SK-N-SH (cell line): ENCODE measurements around the gene ORC3. TPM values are rescaled to one million over a fixed set of nuclear protein-coding genes. Genes with fewer than 3 reads are reported as not detected.

Experiments
- CTCF ChIA-PET: fragments of 300-600, 350-600 bp; formaldehyde crosslinking; extraction: SDS; loops from one replicate; lab custom pipeline; 2021; lab: Yijun Ruan, JAX
- POLR2A ChIA-PET: fragments of 350-600 bp; sonication (Branson Sonifier 250); formaldehyde crosslinking; extraction: SDS; loops from one replicate; lab custom pipeline; 2020; ENCODE audit warnings: antibody characterized with exemption, inconsistent platforms; lab: Yijun Ruan, JAX
- DNase-seq: peaks from one replicate; pipeline ENCODE4 v3.0.0; 2012
- H2AFZ ChIP-seq: fragments of 200-600 bp; sonication (generic); 2 replicates; pipeline ENCODE4 v1.8.1; 2016; ENCODE audit warnings: antibody characterized with exemption, mild to moderate bottlenecking, low read depth
- H3F3A ChIP-seq: fragments of 200-600 bp; sonication (generic); replicated peaks from 2 replicates; pipeline ENCODE3; 2016; ENCODE audit warnings: antibody characterized with exemption, mild to moderate bottlenecking; ENCODE audit not compliant: insufficient read depth
- H3K27ac ChIP-seq, 2 experiments: fragments of 200-500 bp in 1 of 2; fragments of 200-600 bp in 1 of 2; sonication (Bioruptor generic) in 1 of 2; sonication (generic), shearing (Covaris generic) in 1 of 2; 2 replicates each; pipeline versions ENCODE4 v1.5.1 to v1.6.1; 2014 to 2016; ENCODE audit warnings: low read depth in 2 of 2, inconsistent platforms in 1 of 2, low read length in 1 of 2, mild to moderate bottlenecking in 1 of 2, mixed read lengths in 1 of 2
- H3K27me3 ChIP-seq: fragments of 200-600 bp; sonication (generic), shearing (Covaris generic); 2 replicates; pipeline ENCODE4 v1.6.1; 2016; ENCODE audit warnings: mixed run types; ENCODE audit not compliant: insufficient read depth
- H3K36me3 ChIP-seq, 2 experiments: fragments of 200-500 bp in 1 of 2; fragments of 200-600 bp in 1 of 2; sonication (Bioruptor generic) in 1 of 2; sonication (generic) in 1 of 2; replicated peaks in 1 of 2; 2 replicates each; pipeline versions ENCODE3 to v1.5.1; 2014 to 2016; ENCODE audit warnings: low read length in 1 of 2, mild to moderate bottlenecking in 1 of 2; ENCODE audit not compliant: insufficient read depth in 2 of 2, control insufficient read depth in 1 of 2
- H3K4me1 ChIP-seq, 2 experiments: fragments of 200-500 bp in 1 of 2; fragments of 200-600 bp in 1 of 2; sonication (Bioruptor generic) in 1 of 2; sonication (generic), shearing (Covaris generic) in 1 of 2; 2 replicates each; pipeline versions ENCODE4 v1.5.1 to v1.6.1; 2014 to 2016; ENCODE audit warnings: low read depth in 1 of 2, low read length in 1 of 2, mixed run types in 1 of 2; ENCODE audit not compliant: insufficient read depth in 2 of 2, control insufficient read depth in 1 of 2
- H3K4me2 ChIP-seq: fragments of 200-600 bp; sonication (generic), shearing (Covaris generic); 2 replicates; pipeline ENCODE4 v1.6.1; 2017; ENCODE audit warnings: mixed run types
- H3K4me3 ChIP-seq, 2 experiments: fragments of 200-500 bp in 1 of 2; fragments of 200-600 bp in 1 of 2; sonication (Bioruptor generic) in 1 of 2; sonication (generic), shearing (Covaris generic) in 1 of 2; 2 replicates each; pipeline versions ENCODE4 v1.5.1 to v1.8.1; 2014 to 2016; ENCODE audit warnings: low read depth in 2 of 2, inconsistent platforms in 1 of 2, low read length in 1 of 2, mild to moderate bottlenecking in 1 of 2, mixed read lengths in 1 of 2, moderate library complexity in 1 of 2
- H3K79me2 ChIP-seq: fragments of 200-600 bp; sonication (generic); 2 replicates; pipeline ENCODE4 v1.8.1; 2017; ENCODE audit warnings: mild to moderate bottlenecking; ENCODE audit not compliant: insufficient read depth
- H3K9ac ChIP-seq: fragments of 200-600 bp; sonication (generic); 2 replicates; pipeline ENCODE4 v1.6.1; 2017; ENCODE audit warnings: mixed run types
- H3K9me2 ChIP-seq: fragments of 200-600 bp; sonication (generic); 2 replicates; pipeline ENCODE4 v1.6.1; 2017; ENCODE audit warnings: mixed run types
- H3K9me3 ChIP-seq: fragments of 200-600 bp; sonication (generic); 2 replicates; pipeline ENCODE4 v1.6.1; 2017; ENCODE audit warnings: mixed run types, mild to moderate bottlenecking, moderate library complexity
- H4K20me1 ChIP-seq: fragments of 200-600 bp; sonication (generic); 2 replicates; pipeline ENCODE4 v1.6.1; 2017; ENCODE audit warnings: mild to moderate bottlenecking, mixed run types; ENCODE audit not compliant: insufficient read depth
- EP300 ChIP-seq, 2 experiments: IDR thresholded peaks; 2 replicates each; pipeline versions ENCODE4 v1.4.0 to v1.6.1; 2012; ENCODE audit warnings: borderline replicate concordance in 1 of 2, low read depth in 1 of 2, low read length in 1 of 2
- FOSL2 ChIP-seq: IDR thresholded peaks from 2 replicates; pipeline ENCODE4 v1.4.0; 2012; ENCODE audit warnings: low read depth, mild to moderate bottlenecking, moderate library complexity, borderline replicate concordance
- MEF2A ChIP-seq: IDR thresholded peaks from 2 replicates; pipeline ENCODE4 v1.4.0; 2012; ENCODE audit warnings: low read depth, borderline replicate concordance
- NFIC ChIP-seq: IDR thresholded peaks from 2 replicates; pipeline ENCODE4 v1.4.0; 2012; ENCODE audit warnings: borderline replicate concordance
- NRF1 ChIP-seq: IDR thresholded peaks from 2 replicates; pipeline ENCODE4 v1.6.1; 2012; ENCODE audit warnings: low read depth, mild to moderate bottlenecking, low read length
- PBX3 ChIP-seq: IDR thresholded peaks from 2 replicates; pipeline ENCODE4; 2012
- POLR2AphosphoS5 ChIP-seq: IDR thresholded peaks from 2 replicates; pipeline ENCODE4 v1.6.1; 2012; ENCODE audit warnings: low read depth, low read length
- RCOR1 ChIP-seq: fragments of 150-350 bp; IDR thresholded peaks from 2 replicates; pipeline ENCODE4 v1.6.1; 2017; ENCODE audit warnings: antibody characterized with exemption, low read length
- REST ChIP-seq: IDR thresholded peaks from 2 replicates; pipeline ENCODE4 v1.6.1; 2012; ENCODE audit warnings: mild to moderate bottlenecking, low read depth, low read length, moderate library complexity
- TAF1 ChIP-seq: IDR thresholded peaks from 2 replicates; pipeline ENCODE4 v1.6.1; 2012; ENCODE audit warnings: low read depth, mild to moderate bottlenecking, low read length, moderate library complexity, borderline replicate concordance
- TCF12 ChIP-seq: IDR thresholded peaks from 2 replicates; pipeline ENCODE4 v1.4.0; 2012
- WGBS: methylation state at CpG from one replicate; pipeline ENCODE4 v1.1.6; 2017; ENCODE audit warnings: low lambda C conversion rate; 5-methylcytosine and 5-hydroxymethylcytosine counted together
- polyA plus RNA-seq, 3 experiments: library from polyadenylated mRNA; depleted of rRNA; stranded (reverse); fragments of >200 nt; gene quantifications; 2 replicates each; pipeline ENCODE4 v1.2.3, GENCODE V29; 2012

ORC3 gene
- polyA plus RNA-seq, 1 of the 3 experiments (the other 2 are of a cell fraction), result 13.3 TPM

GRCh38 chr6:87682310-87682709 is 92.4 kb downstream of the ORC3 start:
- peak overlapping the region; percentile 37 for H3K4me2 ChIP-seq
- H2AFZ ChIP-seq, result no peak overlapping the region
- H3K9ac ChIP-seq, result no peak overlapping the region
- H3K79me2 ChIP-seq, result peaks cover 98% of the 10 kb centered on the region
- H3K27ac ChIP-seq, result peak overlapping the region in 1 of 2 experiments; percentile 14; a peak in 1 of 4 replicates
- POLR2A ChIA-PET, result no interaction called here
- no peaks in the 10 kb centered on the region; a peak in 1 of 4 replicates for H3K4me1 ChIP-seq
- DNase-seq, result peak; percentile 10
- no peaks in the 10 kb centered on the region for H3K27me3 ChIP-seq
- peaks cover 13 to 20% of the 10 kb centered on the region in 2 experiments for H3K36me3 ChIP-seq
- peak; percentile 10 to 13; a peak in 1 of 4 replicates for TF ChIP-seq EP300 (IDR thresholded peaks at IDR 0.05; ENCODE audit: borderline replicate concordance in 1 of 2, low read depth in 1 of 2, low read length in 1 of 2)
- peak; percentile 58 for TF ChIP-seq TCF12
- peak; percentile 18; the same call in 1 of the 2 replicates for TF ChIP-seq FOSL2
- no peak; the same call in 1 of the 2 replicates for TF ChIP-seq POLR2AphosphoS5
- TF ChIP-seq TAF1, result no peak
- TF ChIP-seq PBX3, result peak; percentile 80
- H4K20me1 ChIP-seq, result peaks cover 86% of the 10 kb centered on the region
- CTCF ChIA-PET, result interaction anchor here (1.0 kb wide), 1 partner anchor 20 kb away, joined by 3 read pairs; no protein-coding TSS in a partner anchor
- H3K9me3 ChIP-seq, result no peaks in the 10 kb centered on the region
- H3K9me2 ChIP-seq, result no peaks in the 10 kb centered on the region
- H3F3A ChIP-seq, result no peaks in the 10 kb centered on the region
- no peak overlapping the region for H3K4me3 ChIP-seq

GRCh38 chr6:87683890-87684289 is 94.0 kb downstream of the ORC3 start:
- Histone ChIP-seq H3K79me2 (peaks cover 100% of the 10 kb centered on the region), H3K4me1 (no peaks in the 10 kb centered on the region; a peak in 1 of 4 replicates), H3F3A (no peaks in the 10 kb centered on the region), H3K4me3 (no peak overlapping the region), H3K27ac (no peak overlapping the region), H4K20me1 (peaks cover 98% of the 10 kb centered on the region), H2AFZ (no peak overlapping the region), H3K9me3 (no peaks in the 10 kb centered on the region), H3K9me2 (no peaks in the 10 kb centered on the region), H3K4me2 (no peak overlapping the region), H3K27me3 (no peaks in the 10 kb centered on the region), H3K36me3 (peaks cover 4 to 6% of the 10 kb centered on the region in 2 experiments), H3K9ac (no peak overlapping the region)
- CTCF ChIA-PET, result interaction anchor here (0.6 to 0.7 kb wide), 2 partner anchors 22 to 43 kb away, joined by 3 to 6 read pairs; no protein-coding TSS in a partner anchor
- 93% methylated on average over 3 of the region's 3 CpGs for WGBS
- POLR2A ChIA-PET, result no interaction called here
- no peak for DNase-seq
- TF ChIP-seq FOSL2, result no peak
- no peak for TF ChIP-seq NFIC
- no peak for TF ChIP-seq MEF2A
- no peak for TF ChIP-seq NRF1
- TF ChIP-seq RCOR1, result no peak
- TF ChIP-seq POLR2AphosphoS5, result no peak
- TF ChIP-seq REST, result no peak
